Stomach (tissue), 9 donors: ENCODE measurements around the gene COG7. TPM values are rescaled to one million over a fixed set of nuclear protein-coding genes. Genes with fewer than 3 reads are reported as not detected.

Experiments
- DNase-seq, 2 donors: peaks; one replicate each; pipeline versions ENCODE4 v3.0.0 to v3.0.0-alpha.2; 2013 to 2019
- H3K27ac ChIP-seq, 5 donors: fragments of 200-600 bp in 4 of 5; sonication (generic) in 4 of 5; one replicate each; pipeline ENCODE4 v1.5.1; 2013 to 2019; ENCODE audit warnings: mild to moderate bottlenecking in 1 of 5, moderate library complexity in 1 of 5
- H3K27me3 ChIP-seq, 3 donors: fragments of 200-600 bp; sonication (generic); one replicate each; pipeline ENCODE4 v1.5.1; 2017 to 2019; ENCODE audit warnings: mixed run types in 1 of 3
- H3K36me3 ChIP-seq, 4 donors: fragments of 200-600 bp; sonication (generic); 1 replicate in 3 of 4; 2 replicates in 1 of 4; pipeline ENCODE4 v1.5.1; 2016 to 2019
- H3K4me1 ChIP-seq, 4 donors: fragments of 200-600 bp; sonication (generic); one replicate each; pipeline ENCODE4 v1.5.1; 2016 to 2019
- H3K4me3 ChIP-seq, 4 donors: fragments of 200-600 bp; sonication (generic) in 3 of 4; one replicate each; pipeline ENCODE4 v1.5.1; 2016 to 2019; ENCODE audit warnings: mild to moderate bottlenecking in 1 of 4
- H3K9me3 ChIP-seq, 4 donors: fragments of 200-600 bp; sonication (generic); one replicate each; pipeline ENCODE4 v1.5.1; 2016 to 2019
- EP300 ChIP-seq: sonication (generic); formaldehyde crosslinking; IDR thresholded peaks from one replicate; pipeline ENCODE4 v1.6.1; 2017; ENCODE audit warnings: antibody characterized with exemption
- POLR2A ChIP-seq, 4 donors: fragments of 450-650 bp; IDR thresholded peaks; one replicate each; pipeline ENCODE4 v1.6.1; 2016; ENCODE audit warnings: antibody characterized with exemption in 4 of 4, control low read depth in 2 of 4, mild to moderate bottlenecking in 1 of 4, moderate library complexity in 1 of 4
- POLR2AphosphoS5 ChIP-seq, 3 donors: sonication (generic); formaldehyde crosslinking; IDR thresholded peaks; one replicate each; pipeline ENCODE4 v1.6.1; 2016; ENCODE audit warnings: antibody characterized with exemption in 3 of 3
- WGBS, 5 donors: extraction: QIAGEN DNeasy Blood & Tissue Kit in 3 of 5; methylation state at CpG; one replicate each; pipeline versions ENCODE4 v1.1.5 to v1.1.7; 2013 to 2018; 5-methylcytosine and 5-hydroxymethylcytosine counted together
- intact Hi-C: fragments of 100-400 bp; cut with DNase I; formaldehyde crosslinking; loops from one replicate; pipeline ENCODE4 v1.15.1; 2023; ENCODE audit warnings: low total_unique reads
- polyA plus RNA-seq, 3 donors: library from polyadenylated mRNA; stranded (reverse); fragments of 200-250 nt; gene quantifications; one replicate each; pipeline ENCODE4 v1.2.3, GENCODE V29; 2013
- total RNA-seq, 5 donors: library from RNA; depleted of rRNA; stranded (reverse); fragments of >200 nt; gene quantifications; one replicate each; pipeline versions ENCODE4 v1.1.0 to v1.2.3, GENCODE V29; 2014 to 2016
- TF ChIP-seq, protein P1 (sequence below), 7 experiments: fragments of 450-650 bp in 4 of 7; fragments of 200-600 bp in 3 of 7; sonication (generic) in 3 of 7; IDR thresholded peaks; one replicate each; pipeline ENCODE4 v1.5.1; 2016 to 2019; ENCODE audit warnings: antibody characterized with exemption in 7 of 7, control low read depth in 2 of 7, mild to moderate bottlenecking in 1 of 7
- donor health status: healthy with polysubstance abuse.
- donor health status: Bipolar disorder and iron deficiency.
- donor health status: healthy.

The COG7 gene
- total and polyA plus RNA-seq, 8 donors: 11.0 to 80.5 (median 27.7) TPM

DNA sequence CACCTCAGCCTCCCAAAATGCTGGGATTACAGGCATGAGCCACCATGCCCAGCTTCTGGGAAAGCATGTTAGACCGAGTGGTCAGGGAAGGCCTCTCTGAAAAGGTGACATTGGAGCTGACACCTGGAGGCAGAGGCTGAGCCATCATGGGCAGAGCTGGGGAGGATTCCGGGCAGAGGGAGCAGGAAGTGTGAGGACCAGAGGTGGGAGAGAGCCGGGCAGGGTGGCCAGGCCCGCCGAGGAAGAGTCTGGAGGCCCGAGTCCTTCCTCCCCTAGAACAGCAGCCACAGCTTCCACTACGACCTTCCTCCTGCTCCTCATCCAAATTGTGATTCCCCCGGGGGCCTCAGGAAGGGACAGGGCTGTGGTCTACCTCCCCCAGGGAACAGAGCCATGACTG is 74.7 kb downstream of the COG7 start:
- intact Hi-C loops: no loop called here
- no peak for DNase-seq
- Histone ChIP-seq H3K36me3 (no peaks in the 10 kb centered on the region), H3K27ac (no peak overlapping the region), H3K27me3 (peaks cover 0 to 20% (median 0%) of the 10 kb centered on the region in 3 donors), H3K4me1 (no peaks in the 10 kb centered on the region), H3K4me3 (no peak overlapping the region), H3K9me3 (no peaks in the 10 kb centered on the region)
- WGBS, 5 donors: 79 to 85% (median 82%) methylated on average over 8 of the region's 8 CpGs
- TF ChIP-seq EP300 (no peak), POLR2A (IDR thresholded peaks at IDR 0.05) (no peak), POLR2AphosphoS5 (IDR thresholded peaks at IDR 0.05) (no peak)
- TF ChIP-seq, protein P1, sequence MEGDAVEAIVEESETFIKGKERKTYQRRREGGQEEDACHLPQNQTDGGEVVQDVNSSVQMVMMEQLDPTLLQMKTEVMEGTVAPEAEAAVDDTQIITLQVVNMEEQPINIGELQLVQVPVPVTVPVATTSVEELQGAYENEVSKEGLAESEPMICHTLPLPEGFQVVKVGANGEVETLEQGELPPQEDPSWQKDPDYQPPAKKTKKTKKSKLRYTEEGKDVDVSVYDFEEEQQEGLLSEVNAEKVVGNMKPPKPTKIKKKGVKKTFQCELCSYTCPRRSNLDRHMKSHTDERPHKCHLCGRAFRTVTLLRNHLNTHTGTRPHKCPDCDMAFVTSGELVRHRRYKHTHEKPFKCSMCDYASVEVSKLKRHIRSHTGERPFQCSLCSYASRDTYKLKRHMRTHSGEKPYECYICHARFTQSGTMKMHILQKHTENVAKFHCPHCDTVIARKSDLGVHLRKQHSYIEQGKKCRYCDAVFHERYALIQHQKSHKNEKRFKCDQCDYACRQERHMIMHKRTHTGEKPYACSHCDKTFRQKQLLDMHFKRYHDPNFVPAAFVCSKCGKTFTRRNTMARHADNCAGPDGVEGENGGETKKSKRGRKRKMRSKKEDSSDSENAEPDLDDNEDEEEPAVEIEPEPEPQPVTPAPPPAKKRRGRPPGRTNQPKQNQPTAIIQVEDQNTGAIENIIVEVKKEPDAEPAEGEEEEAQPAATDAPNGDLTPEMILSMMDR (IDR thresholded peaks at IDR 0.05): no peak

DNA sequence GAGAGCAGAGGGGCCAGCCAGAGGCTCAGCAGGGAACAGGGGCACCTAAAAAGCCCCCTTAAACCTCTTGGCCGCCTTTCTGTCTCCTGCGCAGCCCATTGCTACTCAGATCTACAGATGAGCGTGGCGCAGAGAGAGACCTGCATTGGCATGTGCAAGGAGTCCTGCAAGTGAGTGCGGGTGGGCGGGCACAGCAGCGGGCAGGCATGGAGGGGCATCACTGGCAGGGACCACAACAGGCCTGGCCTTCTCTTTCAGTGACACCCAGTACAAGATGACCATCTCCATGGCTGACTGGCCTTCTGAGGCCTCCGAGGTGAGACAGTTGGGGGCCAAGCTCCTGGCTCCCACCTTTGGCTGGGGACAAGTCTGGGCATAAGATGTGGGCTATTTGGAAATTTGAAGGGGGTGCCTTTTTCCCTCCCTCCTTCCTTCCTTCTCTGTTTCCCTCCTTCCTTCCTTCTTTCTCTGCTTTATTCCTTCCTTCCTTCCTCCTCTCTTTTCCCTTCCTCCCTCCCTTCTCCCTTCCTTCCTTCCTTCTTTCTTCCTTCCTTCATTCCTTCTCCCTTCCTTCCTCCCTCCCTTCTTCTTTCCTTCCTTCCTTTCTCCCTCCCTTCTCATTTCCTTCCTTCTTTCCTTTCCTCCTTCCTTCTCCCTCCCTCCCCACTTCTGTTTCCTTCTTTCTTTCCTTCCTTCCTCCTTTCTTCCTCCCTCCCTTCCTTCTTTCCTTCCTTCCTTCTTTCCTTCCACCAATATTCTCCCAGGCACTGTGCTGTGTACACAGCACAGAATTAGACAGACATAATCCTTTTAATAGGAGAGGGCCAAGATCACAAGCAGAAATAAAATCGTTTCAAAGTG is 75.7 kb downstream of the COG7 start:
- Histone ChIP-seq H3K4me3 (no peak overlapping the region), H3K9me3 (no peaks in the 10 kb centered on the region), H3K27ac (no peak overlapping the region), H3K4me1 (no peaks in the 10 kb centered on the region), H3K27me3 (peaks cover 0 to 20% (median 0%) of the 10 kb centered on the region in 3 donors), H3K36me3 (no peaks in the 10 kb centered on the region)
- DNase-seq: no peak
- 80 to 89% (median 89%) methylated on average over 5 to 9 of the region's 9 CpGs for WGBS, 5 donors
- intact Hi-C loops: no loop called here
- TF ChIP-seq, protein P1 (IDR thresholded peaks at IDR 0.05): no peak
- TF ChIP-seq POLR2A (IDR thresholded peaks at IDR 0.05): no peak
- no peak for TF ChIP-seq POLR2AphosphoS5 (IDR thresholded peaks at IDR 0.05)
- TF ChIP-seq EP300: no peak

DNA sequence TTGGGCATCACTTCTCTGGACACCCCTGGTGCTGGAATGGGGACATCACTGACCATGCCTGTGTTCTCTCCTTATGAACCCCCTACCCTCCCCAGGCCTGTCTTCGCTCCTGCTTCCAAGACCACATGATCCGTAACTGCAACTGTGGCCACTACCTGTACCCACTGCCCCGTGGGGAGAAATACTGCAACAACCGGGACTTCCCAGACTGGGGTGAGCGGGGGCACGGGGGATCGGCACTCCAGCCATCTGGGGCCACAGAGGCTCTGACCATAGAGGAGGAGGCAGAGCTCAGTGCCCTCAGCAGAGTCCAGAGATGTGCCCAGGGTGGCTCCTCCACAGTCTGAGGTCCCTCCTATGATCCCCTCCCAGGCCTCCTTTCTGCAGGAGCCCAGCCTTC is 77.3 kb downstream of the COG7 start:
- TF ChIP-seq EP300: no peak
- TF ChIP-seq POLR2A (IDR thresholded peaks at IDR 0.05): no peak
- TF ChIP-seq, protein P1 (IDR thresholded peaks at IDR 0.05): no peak
- TF ChIP-seq POLR2AphosphoS5 (IDR thresholded peaks at IDR 0.05): no peak
- no peak for DNase-seq
- intact Hi-C loops: no loop called here
- Histone ChIP-seq H3K4me3 (no peak overlapping the region), H3K27me3 (peaks cover 0 to 34% (median 0%) of the 10 kb centered on the region in 3 donors), H3K4me1 (no peaks in the 10 kb centered on the region), H3K36me3 (peaks cover 0 to 4% (median 0%) of the 10 kb centered on the region in 4 donors), H3K9me3 (no peaks in the 10 kb centered on the region), H3K27ac (no peak overlapping the region)
- WGBS, 5 donors: 79 to 91% (median 88%) methylated on average over 7 of the region's 7 CpGs; no CpG with 5 or more reads in 1 of the 5 donors

GRCh38 chr16:23374721-23375510 is 78.1 kb downstream of the COG7 start:
- H3K4me3 ChIP-seq: no peak overlapping the region
- H3K27me3 ChIP-seq: peaks cover 0 to 42% (median 0%) of the 10 kb centered on the region in 3 donors
- WGBS, 5 donors: 61 to 66% (median 63%) methylated on average over 14 to 17 of the region's 17 CpGs
- TF ChIP-seq, protein P1 (IDR thresholded peaks at IDR 0.05): no peak
- no peak for TF ChIP-seq EP300
- TF ChIP-seq POLR2AphosphoS5 (IDR thresholded peaks at IDR 0.05): no peak
- no peak for TF ChIP-seq POLR2A (IDR thresholded peaks at IDR 0.05)
- intact Hi-C loops: no loop called here
- peaks cover 0 to 4% (median 0%) of the 10 kb centered on the region in 4 donors for H3K36me3 ChIP-seq
- no peak overlapping the region for H3K27ac ChIP-seq
- DNase-seq: peak in 1 of 2 donors; percentile 67
- H3K4me1 ChIP-seq: no peaks in the 10 kb centered on the region
- no peaks in the 10 kb centered on the region for H3K9me3 ChIP-seq
